Measurements from ENCODE around the gene DLX1.

The DLX1 gene

GRCh38 chr2:172092716-172093415 lies 7.6 kb downstream of the DLX1 start:
- DNase-seq (ENCODE audit: low spot score) = no peak
- H3K27ac ChIP-seq = no peak overlapping the region
- ChIA-PET POLR2A (ENCODE audit: low non-redundant PET) (no interaction called here), CTCF (interaction anchor here (0.5 to 0.6 kb wide), 2 partner anchors 493 to 576 kb away, joined by 3 read pairs; no protein-coding TSS in a partner anchor)
- TF ChIP-seq CTCF (conservative IDR thresholded peaks at IDR 0.05; ENCODE audit: low read depth) = no peak

GRCh38 chr2:172093416-172094293 lies 8.3 kb downstream of the DLX1 start:
- ChIA-PET POLR2A (ENCODE audit: low non-redundant PET) (no interaction called here), CTCF (interaction anchor here (0.5 kb wide), 1 partner anchor 493 kb away, joined by 3 read pairs; no protein-coding TSS in a partner anchor)
- no peak for TF ChIP-seq CTCF (conservative IDR thresholded peaks at IDR 0.05; ENCODE audit: low read depth)
- H3K27ac ChIP-seq = peak overlapping the region; percentile 100
- DNase-seq (ENCODE audit: low spot score) = no peak

GRCh38 chr2:172094294-172095145 lies 9.2 kb downstream of the DLX1 start:
- H3K27ac ChIP-seq = peak overlapping the region; percentile 100
- no peak for TF ChIP-seq CTCF (conservative IDR thresholded peaks at IDR 0.05; ENCODE audit: low read depth)
- ChIA-PET CTCF (interaction anchor here (0.7 kb wide), 2 partner anchors 112 to 262 kb away, joined by 3 read pairs; no protein-coding TSS in a partner anchor), POLR2A (ENCODE audit: low non-redundant PET) (no interaction called here)
- no peak for DNase-seq (ENCODE audit: low spot score)

GRCh38 chr2:172095146-172095904 lies 10.0 kb downstream of the DLX1 start:
- no peak for TF ChIP-seq CTCF (conservative IDR thresholded peaks at IDR 0.05; ENCODE audit: low read depth)
- ChIA-PET POLR2A (ENCODE audit: low non-redundant PET) (no interaction called here), CTCF (interaction anchor here (0.5 to 0.7 kb wide), 6 partner anchors 93 to 554 kb away, joined by 3 to 8 read pairs (median 3); no protein-coding TSS in a partner anchor)
- peak overlapping the region; percentile 100 for H3K27ac ChIP-seq
- peak; percentile 81 for DNase-seq (ENCODE audit: low spot score)

- peak overlapping the region; percentile 100 for H3K27ac ChIP-seq
- ChIA-PET POLR2A (ENCODE audit: low non-redundant PET) (interaction anchor here (1.2 kb wide), 1 partner anchor 11 kb away, joined by 6 read pairs; the partner anchor contains the start of gene DLX1), CTCF (interaction anchor here (0.6 to 0.9 kb wide), 5 partner anchors 38 to 392 kb away, joined by 3 to 5 read pairs (median 3); no protein-coding TSS in a partner anchor)
- DNase-seq (ENCODE audit: low spot score) = no peak
- TF ChIP-seq CTCF (conservative IDR thresholded peaks at IDR 0.05; ENCODE audit: low read depth) = peak; percentile 50
Measured at GRCh38 chr2:172095905-172096625, 10.8 kb downstream of the DLX1 start.

Measured in RWPE1 (cell line).